ENCODE data around the gene FAM161B.
"Not testable (repeated sequence)": the region's sequence is repeated elsewhere in the genome, so short reads cannot be mapped to it uniquely, and the experiment has no call there.

Gene FAM161B

GRCh38 chr14:73943083-73943482 is 6.8 kb downstream of the FAM161B start:
- no peak for DNase-seq

GRCh38 chr14:73942180-73942579 is 7.7 kb downstream of the FAM161B start:
- no peak for DNase-seq

- DNase-seq, result no peak
These were observed 12.9 kb downstream of the FAM161B start for GRCh38 chr14:73937012-73937411.

- no peak for DNase-seq
These were observed 13.3 kb downstream of the FAM161B start for GRCh38 chr14:73936548-73936947.

- no peak for DNase-seq
These were observed 14.2 kb downstream of the FAM161B start for GRCh38 chr14:73935666-73936065.

GRCh38 chr14:73924337-73924736 is 25.6 kb downstream of the FAM161B start:
- DNase-seq, result no peak

- DNase-seq, result not testable (repeated sequence)
These were observed 30.4 kb downstream of the FAM161B start for GRCh38 chr14:73919457-73919856.

- no peak for DNase-seq
These were observed 33.6 kb downstream of the FAM161B start for GRCh38 chr14:73916324-73916723.

- DNase-seq, result no peak
These were observed 36.6 kb downstream of the FAM161B start for GRCh38 chr14:73913256-73913655.

- DNase-seq, result no peak
These were observed 40.2 kb downstream of the FAM161B start for GRCh38 chr14:73909681-73910080.

- DNase-seq, result no peak
These were observed 46.9 kb downstream of the FAM161B start for GRCh38 chr14:73903028-73903427.

GRCh38 chr14:73896521-73896920 is 53.4 kb downstream of the FAM161B start:
- DNase-seq, result no peak

- DNase-seq, result no peak
These were observed 54.0 kb downstream of the FAM161B start for GRCh38 chr14:73895939-73896338.

- DNase-seq, result not testable (repeated sequence)
These were observed 55.7 kb downstream of the FAM161B start for GRCh38 chr14:73894180-73894687.

GRCh38 chr14:73889376-73889775 is 60.5 kb downstream of the FAM161B start:
- DNase-seq, result no peak

GRCh38 chr14:73888971-73889370 is 60.9 kb downstream of the FAM161B start:
- no peak for DNase-seq

GRCh38 chr14:73888460-73888725 is 61.5 kb downstream of the FAM161B start:
- DNase-seq, result no peak

GRCh38 chr14:73887694-73888459 is 62.0 kb downstream of the FAM161B start:
- no peak for DNase-seq

- no peak for DNase-seq
These were observed 62.6 kb downstream of the FAM161B start for GRCh38 chr14:73887318-73887616.

- peak; percentile 94 for DNase-seq
These were observed 63.2 kb downstream of the FAM161B start, which contains the start of gene ZNF410 for GRCh38 chr14:73886449-73887317. TSS of gene ZNF410 (plus strand) at chr14:73886859. CDS start at chr14:73892176, 5,317 bp downstream.

GRCh38 chr14:73884438-73885190 is 65.3 kb downstream of the FAM161B start:
- DNase-seq, result no peak

Measured in stimulated activated CD4-positive, alpha-beta T cell treated with anti-CD3 and anti-CD28 coated beads, Interleukin-4, amount 100 ng/mL, for 1 hour (primary cell).